Measurements from ENCODE around the gene ATP5F1B. TPM values are rescaled to one million over a fixed set of nuclear protein-coding genes. Genes with fewer than 3 reads are reported as not detected.

The ATP5F1B gene
- total and polyA plus RNA-seq, 9 of the 15 experiments (the other 6 are each of a cell fraction or from before 2014, with no cell fraction given): 908 to 3,125 (median 1,482) TPM

GRCh38 chr12:56688129-56688845, 42.5 kb upstream of the ATP5F1B start, which contains the start of gene PTGES3 (continued):
- TF ChIP-seq REST (IDR thresholded peaks at IDR 0.05; ENCODE audit: borderline replicate concordance) (no peak; the same call in 1 of the 2 replicates), REST (CRISPR knock-in tag; IDR thresholded peaks at IDR 0.05; ENCODE audit: low read depth) (no peak), HDAC2 (IDR thresholded peaks at IDR 0.05) (peak; percentile 57; the same call in 1 of the 2 replicates), IRF9 (tag; IDR thresholded peaks at IDR 0.05) (no peak), HMG20B (CRISPR knock-in tag; IDR thresholded peaks at IDR 0.05) (peak; percentile 82; the same call in 1 of the 2 replicates), ZNF174 (CRISPR knock-in tag; IDR thresholded peaks at IDR 0.05) (no peak), SMAD3 (CRISPR knock-in tag; conservative IDR thresholded peaks at IDR 0.05) (no peak), MAX (CRISPR knock-in tag; IDR thresholded peaks at IDR 0.05) (peak; percentile 98), MYNN (IDR thresholded peaks at IDR 0.05) (peak; percentile 58; the same call in 1 of the 2 replicates), MYNN (CRISPR knock-in tag; IDR thresholded peaks at IDR 0.05) (no peak), ZBTB11 (CRISPR knock-in tag; IDR thresholded peaks at IDR 0.05) (peak in 1 of 3 experiments; percentile 42; a peak in 1 of 6 replicates), ZNF507 (tag; conservative IDR thresholded peaks at IDR 0.05) (no peak), ZNF217 (CRISPR knock-in tag; IDR thresholded peaks at IDR 0.05) (no peak), MXI1 (IDR thresholded peaks at IDR 0.05; ENCODE audit: low read depth, low read length) (peak; percentile 64), ZNF274 (IDR thresholded peaks at IDR 0.05; ENCODE audit: borderline replicate concordance, low read depth, low read length) (no peak)
